AG04450 (cell line): ENCODE data around the gene PA2G4. TPM values are rescaled to one million over a fixed set of nuclear protein-coding genes. Genes with fewer than 3 reads are reported as not detected.

Source experiments
- CTCF ChIA-PET: fragments of 300-600, 350-600 bp; formaldehyde crosslinking; extraction: SDS; loops from one replicate; lab custom pipeline; 2022; ENCODE audit warnings: antibody characterized with exemption, inconsistent platforms; lab: Charles Lee
- POLR2A ChIA-PET: fragments of 350-600 bp; formaldehyde crosslinking; extraction: SDS; loops from one replicate; lab custom pipeline; 2021; ENCODE audit warnings: antibody characterized with exemption, inconsistent platforms; lab: Yijun Ruan, JAX
- DNase-seq: peaks from one replicate; pipeline ENCODE4 v3.0.0-alpha.2; 2011; ENCODE audit warnings: low read depth, low spot score
- H3K27ac ChIP-seq: one replicate; pipeline ENCODE4 v1.5.1; 2012; ENCODE audit warnings: low read depth, low read length, control low read depth
- H3K27me3 ChIP-seq: one replicate; pipeline ENCODE4 v1.6.0; 2012; ENCODE audit warnings: low read length; ENCODE audit not compliant: control insufficient read depth, insufficient read depth
- H3K4me3 ChIP-seq: 2 replicates; pipeline ENCODE4 v1.5.1; 2011; ENCODE audit warnings: mild to moderate bottlenecking, low read depth, low read length, control low read depth
- H3K9me3 ChIP-seq: 2 replicates; pipeline ENCODE4 v1.5.1; 2012; ENCODE audit warnings: low read length; ENCODE audit not compliant: control insufficient read depth, insufficient read depth
- CTCF ChIP-seq: IDR thresholded peaks from 2 replicates; pipeline ENCODE4 v1.5.1; 2011; ENCODE audit warnings: low read depth, low read length, control low read depth, inconsistent platforms
- polyA plus RNA-seq: library from polyadenylated mRNA; depleted of rRNA; stranded (reverse); fragments of >200 nt; gene quantifications from 2 replicates; pipeline ENCODE4 v1.2.3, GENCODE V29; 2011; rRNA removed

The PA2G4 gene
- polyA plus RNA-seq, 1 experiment, result 223 TPM

GRCh38 chr12:56161690-56162351 lies 57.5 kb downstream of the PA2G4 start:
- ChIA-PET POLR2A (interaction anchor here (1.0 to 2.5 kb wide), 6 partner anchors 10 to 44 kb away, joined by 4 to 18 read pairs (median 7); partner anchors contain the start of genes ESYT1, SMARCC2 and ZC3H10), CTCF (interaction anchor here (0.7 to 1.7 kb wide), 5 partner anchors 14 to 43 kb away, joined by 5 to 11 read pairs (median 9); partner anchors contain the start of gene SMARCC2)
- Histone ChIP-seq H3K27ac (peak overlapping the region; percentile 31), H3K4me3 (0 out of 2 replicates have a peak overlapping the region, but pooled peaks have one; percentile 10), H3K27me3 (no peaks in the 10 kb centered on the region), H3K9me3 (no peaks in the 10 kb centered on the region)
- DNase-seq, result no peak
- no peak for TF ChIP-seq CTCF

- TF ChIP-seq CTCF, result no peak
- DNase-seq, result no peak
- no peaks in the 10 kb centered on the region for H3K9me3 ChIP-seq
- H3K27ac ChIP-seq, result peak overlapping the region; percentile 12
- ChIA-PET CTCF (interaction anchor here (0.6 to 1.8 kb wide), 6 partner anchors 11 to 44 kb away, joined by 3 to 9 read pairs (median 4); partner anchors contain the start of genes SMARCC2 and ZC3H10), POLR2A (interaction anchor here (0.5 to 2.5 kb wide), 14 partner anchors 11 to 1358 kb away, joined by 3 to 18 read pairs (median 4); partner anchors contain the start of genes DDIT3, ESYT1, SMARCC2 and ZC3H10)
- H3K4me3 ChIP-seq, result no peak overlapping the region
- no peaks in the 10 kb centered on the region for H3K27me3 ChIP-seq
Measured at GRCh38 chr12:56162468-56163290, 58.3 kb downstream of the PA2G4 start.

Other genes starting within 250 kb of the PA2G4 start
- 34.9 and 35.3 TPM in 2 replicates for gene PYM1, start 176.7 kb upstream of the PA2G4 start, polyA plus RNA-seq
- 53.6 and 59.7 TPM in 2 replicates for gene DGKA, start 173.4 kb upstream of the PA2G4 start, polyA plus RNA-seq
- 1.6 and 2.2 TPM in 2 replicates for gene PMEL, start 138.5 kb upstream of the PA2G4 start, polyA plus RNA-seq
- 30.6 and 38.8 TPM in 2 replicates for gene CDK2, start 137.7 kb upstream of the PA2G4 start, polyA plus RNA-seq
- gene RAB5B, start 130.5 kb upstream of the PA2G4 start, polyA plus RNA-seq, result 136 and 157 TPM in 2 replicates
- gene SUOX, start 107.3 kb upstream of the PA2G4 start, polyA plus RNA-seq, result 21.0 and 22.8 TPM in 2 replicates
- 3.9 and 4.7 TPM in 2 replicates for gene IKZF4, start 83.5 kb upstream of the PA2G4 start, polyA plus RNA-seq
- gene RPS26, start 62.6 kb upstream of the PA2G4 start, polyA plus RNA-seq, result 348 and 382 TPM in 2 replicates
- 1.7 and 2.1 TPM in 2 replicates for gene ERBB3, start 24.4 kb upstream of the PA2G4 start, polyA plus RNA-seq
- 7,461 and 7,686 TPM in 2 replicates for gene RPL41, start 12.1 kb downstream of the PA2G4 start, polyA plus RNA-seq
- 1.5 and 1.9 TPM in 2 replicates for gene ZC3H10, start 13.7 kb downstream of the PA2G4 start, polyA plus RNA-seq
- 127 and 140 TPM in 2 replicates for gene ESYT1, start 23.7 kb downstream of the PA2G4 start, polyA plus RNA-seq
- gene MYL6B, start 48.0 kb downstream of the PA2G4 start, polyA plus RNA-seq, result 118 and 124 TPM in 2 replicates
- 5,661 and 5,957 TPM in 2 replicates for gene MYL6, start 53.8 kb downstream of the PA2G4 start, polyA plus RNA-seq
- gene SMARCC2, start 84.9 kb downstream of the PA2G4 start, polyA plus RNA-seq, result 90.2 and 101 TPM in 2 replicates
- 97.2 and 123 TPM in 2 replicates for gene RNF41, start 117.4 kb downstream of the PA2G4 start, polyA plus RNA-seq
- 46.9 and 52.5 TPM in 2 replicates for gene NABP2, start 119.8 kb downstream of the PA2G4 start, polyA plus RNA-seq
- gene SLC39A5, start 125.5 kb downstream of the PA2G4 start, polyA plus RNA-seq, result not detected in 2 replicates
- 16.0 and 20.2 TPM in 2 replicates for gene ANKRD52, start 153.8 kb downstream of the PA2G4 start, polyA plus RNA-seq
- 12.1 and 15.6 TPM in 2 replicates for gene COQ10A, start 162.4 kb downstream of the PA2G4 start, polyA plus RNA-seq
- 167 and 173 TPM in 2 replicates for gene CS, start 195.8 kb downstream of the PA2G4 start, polyA plus RNA-seq
- 186 and 194 TPM in 2 replicates for gene CNPY2, start 211.4 kb downstream of the PA2G4 start, polyA plus RNA-seq
- gene PAN2, start 229.4 kb downstream of the PA2G4 start, polyA plus RNA-seq, result 18.5 and 22.2 TPM in 2 replicates
- gene IL23A, start 234.3 kb downstream of the PA2G4 start, polyA plus RNA-seq, result 0.19 TPM in 1 of 2 replicates, not detected in the other